Astrocyte of the spinal cord (primary cell): Measurements from ENCODE around the gene AATF.
A peak's percentile ranks its signal among the peaks of the same experiment; 100 is the strongest.

Source experiments
- DNase-seq: peaks from one replicate; pipeline ENCODE4 v3.0.0; 2011; ENCODE audit warnings: low read depth, low spot score
- H3K4me3 ChIP-seq: 2 replicates; pipeline ENCODE4 v1.5.1; 2011; ENCODE audit warnings: low read depth, mild to moderate bottlenecking, low read length, moderate library complexity
- CTCF ChIP-seq: IDR thresholded peaks from 2 replicates; pipeline ENCODE4 v1.5.1; 2012; ENCODE audit warnings: low read depth, mild to moderate bottlenecking, low read length, inconsistent platforms
- in situ Hi-C: cut with HindIII; loops from 2 replicates; pipeline ENCODE4 v1.10.0; 2017; ENCODE audit warnings: low sequenced_read_pairs

AATF gene

GRCh38 chr17:36992701-36993100, 43.9 kb downstream of the AATF start:
- in situ Hi-C loops: no loop called here
- no peak for DNase-seq
- no peak for TF ChIP-seq CTCF
- H3K4me3 ChIP-seq: no peak overlapping the region

DNA sequence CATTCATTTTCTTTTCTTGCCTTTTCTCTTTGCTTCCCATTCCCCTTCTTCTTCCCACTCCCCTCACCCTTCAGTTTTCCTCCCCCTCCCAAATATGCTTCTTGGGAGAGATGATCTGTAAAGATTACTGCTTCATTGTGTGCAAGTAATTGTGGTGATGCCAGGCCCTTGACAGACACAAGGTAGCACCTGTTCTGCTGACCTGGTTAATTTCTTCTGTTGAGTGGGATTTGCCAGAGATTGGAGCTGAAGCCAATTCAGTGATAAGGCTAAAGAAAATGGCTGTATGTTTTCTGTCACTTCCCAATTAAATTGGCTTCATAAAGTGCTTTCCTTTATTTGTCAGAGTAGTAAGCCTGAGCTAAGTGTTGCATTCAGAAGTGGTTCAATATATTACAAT, 44.5 kb downstream of the AATF start:
- in situ Hi-C loops: no loop called here
- no peak for DNase-seq
- no peak for TF ChIP-seq CTCF
- no peak overlapping the region for H3K4me3 ChIP-seq

GRCh38 chr17:36994438-36994837, 45.7 kb downstream of the AATF start:
- no peak overlapping the region for H3K4me3 ChIP-seq
- in situ Hi-C loops: no loop called here
- peak; percentile 21 for DNase-seq
- no peak for TF ChIP-seq CTCF

- no peak overlapping the region for H3K4me3 ChIP-seq
- in situ Hi-C loops: no loop called here
- no peak for DNase-seq
- TF ChIP-seq CTCF: no peak
Measured at GRCh38 chr17:36999471-36999870, 50.7 kb downstream of the AATF start.

DNA sequence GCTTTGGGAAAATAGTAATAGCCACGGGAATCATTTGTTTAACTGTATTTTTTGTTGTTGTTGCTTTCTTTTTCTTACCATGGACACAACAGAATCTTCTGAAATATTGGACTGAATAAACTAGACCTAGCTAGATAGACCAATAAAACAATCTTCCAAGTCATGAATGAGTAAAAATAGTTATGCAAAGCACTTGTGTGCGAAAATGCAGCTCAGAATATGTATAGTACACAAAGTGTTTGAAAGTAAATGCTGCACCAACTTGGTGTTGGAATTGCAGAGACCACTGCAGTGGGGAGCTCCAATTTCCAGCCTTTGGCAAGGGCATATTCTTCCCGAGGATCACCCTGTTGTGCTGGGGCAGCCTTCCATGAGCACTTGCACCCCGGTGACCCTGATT, 68.0 kb downstream of the AATF start:
- H3K4me3 ChIP-seq: no peak overlapping the region
- in situ Hi-C loops: no loop called here
- no peak for DNase-seq
- TF ChIP-seq CTCF: no peak

- no peak for TF ChIP-seq CTCF
- DNase-seq: no peak
- in situ Hi-C loops: no loop called here
- H3K4me3 ChIP-seq: no peak overlapping the region
Measured at GRCh38 chr17:37017404-37017803, 68.7 kb downstream of the AATF start.

- H3K4me3 ChIP-seq: no peak overlapping the region
- TF ChIP-seq CTCF: no peak
- in situ Hi-C loops: no loop called here
- DNase-seq: no peak
Measured at GRCh38 chr17:37019117-37019740, 70.5 kb downstream of the AATF start.
